HuH-7 (cell line): ENCODE measurements around the gene SLC25A33.
"Not testable (repeated sequence)": the region's sequence is repeated elsewhere in the genome, so short reads cannot be mapped to it uniquely, and the experiment has no call there.

Experiments
- DNase-seq: peaks from one replicate; pipeline ENCODE4 v3.0.0; 2011; ENCODE audit warnings: low spot score

Gene SLC25A33, protein sequence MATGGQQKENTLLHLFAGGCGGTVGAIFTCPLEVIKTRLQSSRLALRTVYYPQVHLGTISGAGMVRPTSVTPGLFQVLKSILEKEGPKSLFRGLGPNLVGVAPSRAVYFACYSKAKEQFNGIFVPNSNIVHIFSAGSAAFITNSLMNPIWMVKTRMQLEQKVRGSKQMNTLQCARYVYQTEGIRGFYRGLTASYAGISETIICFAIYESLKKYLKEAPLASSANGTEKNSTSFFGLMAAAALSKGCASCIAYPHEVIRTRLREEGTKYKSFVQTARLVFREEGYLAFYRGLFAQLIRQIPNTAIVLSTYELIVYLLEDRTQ

DNA sequence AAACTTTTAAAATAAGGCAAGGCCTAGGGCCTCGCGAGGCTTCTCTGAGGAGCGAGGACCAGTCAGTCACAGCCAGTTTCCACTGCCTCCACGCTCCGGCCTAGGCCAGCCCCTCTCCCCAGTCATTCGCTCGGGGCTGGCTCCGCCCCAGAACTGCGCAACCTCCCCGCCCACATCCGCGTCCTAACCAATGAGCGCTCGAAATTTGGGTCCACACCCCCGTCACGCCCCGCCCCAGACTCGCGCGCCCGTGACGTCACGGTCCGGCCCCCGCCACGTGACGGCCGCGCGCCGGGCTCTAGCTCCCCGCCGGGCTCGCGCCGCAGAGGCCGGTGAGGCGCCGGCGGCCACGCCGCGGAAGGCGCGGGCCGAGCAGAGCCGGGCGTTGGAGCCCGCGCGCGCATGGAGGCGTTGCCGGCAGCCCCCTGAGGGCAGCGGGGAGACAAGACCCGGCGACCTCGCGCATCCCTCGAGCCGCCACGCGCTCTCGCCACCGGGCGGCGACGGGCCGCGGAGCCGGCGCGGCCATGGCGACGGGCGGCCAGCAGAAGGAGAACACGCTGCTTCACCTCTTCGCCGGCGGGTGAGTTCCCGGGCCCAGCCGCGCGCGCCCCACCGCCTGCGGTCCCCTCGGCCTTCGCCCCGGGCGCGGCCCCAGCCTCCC, at the start of gene SLC25A33:
Gene SLC25A33, plus strand, starts transcription at position 301 of the 664 bp plus-strand sequence. Its CDS starts 227 bp downstream, at position 528.
- peak; percentile 88 for DNase-seq

DNA sequence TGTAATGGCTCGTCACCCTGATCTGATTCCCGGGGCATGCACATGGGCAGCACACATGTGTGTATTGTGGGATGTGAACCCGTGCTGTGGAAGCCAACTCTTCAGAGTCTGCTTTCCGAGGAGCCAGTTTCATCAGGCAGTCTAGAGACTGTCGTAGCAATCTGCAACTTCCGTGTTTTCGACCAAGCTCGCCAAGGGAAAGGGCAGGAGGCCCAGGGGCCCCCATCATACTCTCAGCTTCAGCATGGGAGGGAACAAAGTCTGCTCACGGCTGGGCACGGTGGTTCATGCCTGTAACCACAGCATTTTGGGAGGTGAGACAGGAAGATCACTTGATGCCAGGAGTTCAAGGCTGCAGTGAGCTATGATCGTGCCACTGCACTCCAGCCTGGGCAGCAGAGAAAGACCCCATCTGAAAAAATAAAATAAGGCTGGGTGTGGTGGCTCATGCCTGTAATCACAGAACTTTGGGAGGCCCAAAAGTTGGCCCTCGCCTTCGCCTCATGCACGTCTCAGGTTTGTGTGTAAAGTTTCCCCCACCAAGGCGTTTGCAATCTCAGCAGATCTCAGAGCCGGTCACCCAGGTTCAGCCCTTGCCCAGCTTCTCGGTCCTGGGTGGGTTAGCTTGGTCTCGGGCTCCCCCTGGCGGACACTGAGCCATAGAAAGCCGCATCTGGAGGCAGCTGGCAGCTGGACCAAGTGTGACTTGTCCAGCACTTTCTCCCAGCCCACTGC, 48.5 kb upstream of the SLC25A33 start:
- DNase-seq: peak; percentile 87

GRCh38 chr1:9493326-9493725, 45.9 kb upstream of the SLC25A33 start:
- no peak for DNase-seq

DNA sequence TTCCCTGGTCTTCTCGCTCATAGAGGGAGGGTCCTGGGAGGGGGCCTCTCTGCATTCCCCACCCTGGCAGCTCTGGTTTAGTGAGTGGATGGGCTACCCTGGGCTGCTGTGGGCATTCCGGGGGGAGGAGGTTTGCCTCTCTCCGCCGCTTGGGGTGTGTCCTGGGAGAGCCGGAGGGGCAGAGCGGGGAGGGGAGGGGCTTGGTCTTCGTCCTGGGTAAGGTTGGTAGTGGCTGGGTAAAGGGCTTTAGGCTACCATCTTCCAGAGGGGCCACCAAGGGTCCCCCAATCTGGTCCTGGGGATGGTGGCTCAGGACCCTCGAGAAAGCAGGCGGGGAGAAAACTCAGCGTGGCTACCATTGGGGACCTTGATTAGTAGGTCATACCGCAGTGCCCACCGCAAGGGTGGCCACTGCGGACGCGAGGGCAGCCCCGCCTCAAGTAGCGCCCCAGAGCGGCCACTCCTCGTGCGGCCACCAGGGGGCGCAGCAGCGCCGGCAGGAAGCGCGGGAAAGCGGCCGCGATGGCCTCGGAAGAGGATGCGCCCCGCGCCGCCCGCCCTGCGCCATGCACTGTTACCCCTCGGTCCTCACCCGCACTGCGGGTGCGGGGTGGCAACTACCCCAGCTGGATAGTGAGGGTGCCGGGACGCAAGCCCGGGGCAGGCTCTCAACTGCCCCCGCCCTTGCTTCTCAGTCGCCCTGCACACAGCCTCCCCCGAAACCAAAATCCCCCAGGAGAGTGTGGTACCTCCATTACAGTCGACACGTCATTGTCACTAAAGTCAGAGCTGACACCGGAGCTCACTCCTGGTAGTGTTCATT, 44.1 kb upstream of the SLC25A33 start:
- DNase-seq: peak; percentile 69

GRCh38 chr1:9495854-9496374, 43.4 kb upstream of the SLC25A33 start:
- DNase-seq: no peak

DNA sequence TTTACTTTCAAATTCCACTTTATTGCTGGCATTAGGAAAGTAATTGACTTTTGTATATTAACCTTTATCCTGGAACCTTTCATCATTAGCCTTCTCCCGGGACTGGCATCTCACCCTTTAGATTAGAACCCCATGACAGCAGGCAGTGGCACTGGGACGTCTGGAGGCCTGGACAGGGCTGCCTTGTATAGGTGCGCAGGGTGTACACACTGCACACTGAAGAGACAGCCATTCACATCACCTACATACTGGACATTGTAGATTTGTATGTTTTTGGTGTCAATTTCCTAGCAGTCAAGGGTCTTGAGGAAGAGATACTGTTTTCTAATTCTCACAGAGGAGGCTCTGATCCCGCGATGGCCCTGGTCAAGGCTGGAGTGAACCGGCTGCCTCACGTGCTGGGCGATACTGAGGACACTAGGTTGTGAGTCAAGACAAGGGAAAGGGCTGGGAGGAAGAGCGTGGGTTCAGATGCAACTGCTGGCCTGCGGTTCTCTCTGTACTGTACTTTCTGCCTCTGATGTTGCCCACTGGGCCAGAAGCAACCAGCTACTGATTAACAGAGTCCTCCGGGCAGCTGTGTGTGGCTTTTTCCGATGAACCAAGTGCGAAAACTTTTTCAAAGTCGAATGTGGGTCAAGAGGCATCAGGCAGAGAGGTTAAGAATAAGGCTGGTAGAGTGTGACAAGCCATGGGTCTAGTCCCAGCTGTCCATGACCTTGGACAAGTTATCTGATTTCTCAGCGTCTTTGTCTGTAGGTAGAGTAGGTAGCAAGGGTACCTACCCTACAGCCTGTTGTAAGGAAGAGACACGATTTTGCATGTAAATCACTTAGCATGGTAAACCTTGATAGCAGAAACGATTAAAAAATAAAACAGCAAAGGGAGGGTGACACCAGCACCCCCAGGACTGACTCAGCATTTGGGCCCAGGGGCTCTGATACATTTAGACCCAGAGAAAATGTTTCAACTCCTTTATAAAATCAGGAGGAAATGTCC, 38.2 kb upstream of the SLC25A33 start:
- DNase-seq: peak; percentile 51

DNA sequence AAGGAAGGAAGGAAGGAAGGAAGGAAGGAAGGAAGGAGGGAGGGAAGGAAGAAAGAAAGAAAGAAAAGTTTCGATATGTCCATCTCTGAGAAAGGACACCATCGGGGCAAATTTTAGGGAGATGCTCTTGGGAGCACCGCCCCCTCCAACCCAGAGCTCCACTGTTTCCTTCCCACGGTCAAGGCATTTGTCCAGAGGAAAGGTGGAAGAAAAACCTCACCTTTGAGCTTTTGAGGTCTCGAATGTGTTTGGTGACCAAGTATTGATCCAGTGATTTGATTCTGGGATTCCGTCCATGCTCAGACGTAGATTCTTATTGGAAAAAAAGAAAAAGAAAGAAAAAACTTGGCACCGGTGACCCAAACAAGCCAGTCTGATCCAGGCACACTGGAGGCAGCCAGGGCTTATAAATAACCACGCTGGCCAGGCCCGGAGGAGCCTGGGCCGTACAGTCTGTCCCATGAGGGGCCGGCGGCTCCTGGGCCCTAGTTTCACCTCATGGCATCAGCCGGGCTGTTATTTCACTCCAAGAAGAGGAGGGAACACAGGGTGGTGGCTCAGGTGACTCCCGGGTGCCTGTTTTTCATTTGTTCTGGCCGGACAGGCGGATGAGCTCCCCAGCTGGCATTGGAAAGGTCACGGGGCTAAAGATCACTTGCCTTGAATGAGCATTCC, 36.1 kb upstream of the SLC25A33 start:
- no peak for DNase-seq

DNA sequence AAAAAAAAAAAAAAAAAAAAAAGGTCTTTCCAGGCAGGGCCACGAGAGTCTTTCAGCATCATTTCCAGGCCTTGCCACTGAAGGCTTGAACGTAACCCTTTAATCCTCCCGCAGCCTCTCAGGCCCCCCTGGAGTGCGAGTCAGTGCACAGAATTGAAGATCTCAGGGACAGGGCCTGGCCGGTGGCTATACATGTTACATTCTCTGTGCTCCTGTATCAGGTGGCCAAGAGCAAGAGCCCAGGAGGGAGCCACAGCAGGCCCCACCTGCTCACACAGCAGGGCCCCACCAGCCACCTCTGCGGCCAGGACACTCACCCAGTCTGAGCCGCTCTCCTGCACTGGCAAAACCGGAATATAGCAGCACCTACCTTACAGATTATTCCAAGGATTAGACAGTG, 34.1 kb upstream of the SLC25A33 start:
- DNase-seq: no peak

DNA sequence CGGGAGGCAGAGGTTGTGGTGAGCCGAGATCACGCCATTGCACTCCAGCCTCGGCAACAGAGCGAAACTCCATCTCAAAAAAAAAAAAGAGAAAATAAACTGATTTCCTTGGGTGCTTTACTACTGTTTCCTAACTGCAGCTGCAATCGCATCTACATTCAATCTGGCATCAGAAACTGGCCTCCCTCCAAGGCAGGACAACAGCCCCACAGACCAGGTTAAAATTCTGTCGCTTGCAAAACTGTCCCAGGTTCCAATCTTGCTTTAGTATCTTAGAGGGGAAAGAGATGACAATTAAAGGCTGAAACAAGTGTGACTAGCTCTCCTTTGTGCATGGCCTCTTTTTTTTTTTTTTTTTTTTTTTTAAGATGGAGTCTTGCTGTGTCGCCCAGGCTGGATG, 32.4 kb upstream of the SLC25A33 start:
- no peak for DNase-seq

DNA sequence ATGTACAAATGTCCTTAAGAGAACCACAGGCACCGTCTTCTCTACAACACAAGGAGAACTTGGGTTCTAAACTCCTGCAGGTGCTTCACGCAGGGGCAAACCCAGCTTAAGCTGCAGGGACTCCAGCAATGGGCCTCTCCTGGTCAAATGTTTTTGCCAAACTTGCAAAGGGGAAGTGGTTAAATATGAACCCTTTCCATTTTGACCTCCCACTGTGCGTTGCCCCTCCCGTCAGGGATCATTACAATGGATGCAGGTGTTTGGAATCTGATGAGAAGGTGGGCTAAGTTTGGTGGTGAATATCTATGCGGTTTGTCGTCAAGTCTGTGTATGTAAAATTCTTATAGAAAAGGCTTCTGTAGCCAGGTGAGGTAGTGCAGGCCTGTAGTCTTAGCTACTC, 29.1 kb upstream of the SLC25A33 start:
- DNase-seq: no peak

- not testable (repeated sequence) for DNase-seq
Measured at GRCh38 chr1:9515550-9515949, 23.7 kb upstream of the SLC25A33 start.

- no peak for DNase-seq
Measured at GRCh38 chr1:9518454-9518998, 20.7 kb upstream of the SLC25A33 start.

DNA sequence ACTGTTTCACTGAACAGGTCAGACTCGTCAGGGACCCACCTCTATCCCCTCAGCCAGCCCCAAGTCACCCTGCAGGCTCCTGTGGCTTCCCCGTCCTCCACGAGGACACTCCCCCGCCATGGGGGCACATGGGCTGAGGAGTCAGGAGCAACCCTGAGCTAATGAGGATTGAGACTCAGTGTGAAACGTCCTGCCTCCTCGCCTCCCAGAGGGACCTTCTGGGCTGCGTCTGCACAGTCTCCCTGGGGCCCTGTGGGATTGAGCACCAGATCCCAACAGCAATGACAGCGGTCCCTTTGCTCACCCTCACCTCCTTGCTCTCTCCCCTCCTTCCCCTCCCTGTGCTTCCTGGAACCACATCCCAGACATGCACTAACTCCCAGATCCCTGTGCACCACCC, 18.9 kb upstream of the SLC25A33 start:
- DNase-seq: no peak

- no peak for DNase-seq
Measured at GRCh38 chr1:9529190-9529589, 10.1 kb upstream of the SLC25A33 start.

DNA sequence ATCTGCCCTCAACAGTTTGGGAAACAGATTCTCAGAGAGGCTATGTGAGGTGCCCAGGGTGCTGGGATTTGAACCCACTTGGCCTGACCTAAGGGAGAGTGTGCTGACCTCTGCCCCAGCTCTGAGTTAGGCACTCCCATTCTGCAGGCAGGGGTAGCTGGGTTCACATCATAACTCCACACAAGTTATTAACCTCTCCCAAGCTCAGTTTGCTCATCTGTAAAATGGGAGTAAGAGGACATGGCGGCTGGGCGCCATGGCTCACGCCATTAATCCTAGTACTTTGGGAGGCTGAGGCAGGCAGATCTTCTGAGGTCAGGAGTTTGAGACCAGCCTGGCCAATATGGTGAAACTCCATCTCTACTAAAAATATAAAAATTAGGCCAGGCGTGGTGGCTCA, 8.9 kb upstream of the SLC25A33 start:
- no peak for DNase-seq

- DNase-seq: no peak
Measured at GRCh38 chr1:9534953-9535352, 4.3 kb upstream of the SLC25A33 start.

DNA sequence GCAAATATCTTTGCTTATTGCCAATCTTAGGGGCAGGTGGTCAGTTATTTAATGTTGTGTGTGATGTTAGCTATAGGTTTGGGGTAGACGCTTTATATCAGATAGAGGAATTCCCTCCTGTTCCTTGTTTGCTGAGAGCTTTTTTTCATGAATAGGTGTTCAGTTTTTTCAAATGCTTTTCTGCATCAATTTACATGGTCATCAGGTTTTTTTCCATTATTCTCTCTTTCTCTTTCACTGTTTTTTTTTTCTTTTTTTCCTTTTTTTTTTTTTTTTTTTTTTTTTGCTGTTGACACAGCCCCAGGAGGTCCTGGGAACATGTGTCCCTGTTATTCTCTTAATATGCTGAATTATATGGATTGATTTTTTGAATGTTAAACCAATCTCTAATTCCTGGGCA, 3.0 kb upstream of the SLC25A33 start:
- DNase-seq: no peak

DNA sequence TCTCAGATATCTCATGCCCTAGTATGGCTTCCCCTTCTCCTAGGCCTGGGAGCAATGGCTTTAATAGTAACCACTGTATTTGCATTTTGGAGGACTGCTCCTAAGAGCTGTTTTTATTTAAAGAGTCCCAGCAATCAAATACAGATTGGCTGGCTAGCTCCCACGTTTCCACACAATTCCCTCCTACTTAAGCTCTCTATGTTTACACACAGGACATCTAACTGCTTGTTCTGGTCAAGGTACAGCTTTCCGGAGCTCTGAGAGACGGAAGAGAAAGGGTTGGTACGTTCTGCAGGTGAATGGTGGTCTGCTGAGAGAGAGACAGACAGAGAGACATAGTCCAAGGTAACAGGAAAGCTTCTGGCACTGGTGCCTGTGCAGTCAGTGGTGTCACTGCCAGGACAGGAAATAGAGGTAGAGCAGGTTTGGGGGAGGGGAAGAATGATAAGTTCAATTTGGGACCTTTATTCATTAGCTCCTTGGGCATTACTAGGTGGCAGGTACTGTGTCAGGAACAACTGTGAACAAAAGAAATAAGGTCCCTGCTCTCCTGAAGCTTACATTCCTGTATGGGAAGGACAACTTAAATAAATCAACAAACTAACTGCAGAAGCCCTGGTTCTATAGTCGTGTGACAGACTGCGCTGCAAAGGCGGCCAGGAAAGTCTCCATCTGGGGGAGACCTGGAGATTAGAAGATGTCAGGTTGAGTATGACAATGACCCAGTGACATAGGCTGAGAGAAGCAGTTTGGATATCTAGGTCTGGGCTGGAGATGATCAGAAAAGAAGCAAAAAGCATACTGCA, 1.2 kb upstream of the SLC25A33 start:
- DNase-seq: peak; percentile 56

DNA sequence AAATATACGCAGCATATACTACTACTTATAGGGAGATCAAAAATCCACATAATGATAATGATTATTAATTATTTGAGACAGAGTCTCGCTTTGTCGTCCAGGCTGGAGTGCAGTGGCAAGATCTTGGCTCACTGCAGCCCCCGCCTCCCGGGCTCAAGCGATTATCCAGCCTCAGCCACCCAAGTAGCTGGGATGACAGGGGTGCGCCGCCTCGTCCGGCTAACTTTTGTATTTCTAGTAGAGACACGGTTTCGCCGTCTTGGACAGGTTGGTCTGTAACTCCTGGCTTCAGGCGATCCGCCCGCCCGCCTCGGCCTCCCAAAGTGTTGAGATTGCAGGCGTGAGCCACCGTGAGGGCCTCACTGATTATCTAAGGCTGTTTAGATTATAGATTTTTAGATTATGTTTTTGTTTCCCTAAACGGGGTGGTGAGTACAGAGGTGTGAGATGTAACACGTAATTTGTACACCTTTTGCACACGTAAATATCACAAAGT, 548 bp upstream of the SLC25A33 start:
- no peak for DNase-seq
